ENCODE results near the gene HAUS6. TPM values are rescaled to one million over a fixed set of nuclear protein-coding genes. Genes with fewer than 3 reads are reported as not detected.

Gene HAUS6
- total and polyA plus RNA-seq, 2 donors (not counting 1 experiment from before 2014, with no cell fraction given): 4.1 to 13.5 TPM

GRCh38 chr9:19048966-19049916, 53.5 kb downstream of the HAUS6 start, which contains the start of gene RRAGA:
TSS of gene RRAGA (plus strand) at chr9:19049427. CDS start at chr9:19049660, 233 bp downstream.
- peak within 1 kb of the TSS; percentile 98 for H3K4me3 Mint-ChIP-seq
- Histone ChIP-seq H3K4me2 (replicated peaks; ENCODE audit: low read depth, low read length, poor library complexity, severe bottlenecking) (peak within 1 kb of the TSS; percentile 78), H3K9me3 (ENCODE audit: control extremely low read depth in 1 of 3, control insufficient read depth in 2 of 3, insufficient read depth in 1 of 3, low read length in 2 of 3) (peaks cover 0 to 3% (median 0%) of the 10 kb centered on the region in 3 donors), H3K4me1 (ENCODE audit: control insufficient read depth in 2 of 2, insufficient read depth in 2 of 2, low read length in 2 of 2) (peaks cover 24 to 32% of the 10 kb centered on the region in 2 donors), H3K9ac (ENCODE audit: low read length) (peak within 1 kb of the TSS; percentile 95), H3K4me3 (ENCODE audit: control extremely low read depth in 1 of 5, extremely low read depth in 1 of 5, insufficient read depth in 1 of 5, low read depth in 2 of 5, low read length in 4 of 5) (peak within 1 kb of the TSS; percentile 69 to 92 (median 78)), H3K27me3 (replicated peaks in 1 of 4; ENCODE audit: control extremely low read depth in 1 of 4, control insufficient read depth in 3 of 4, insufficient read depth in 4 of 4, low read length in 3 of 4) (no peaks in the 10 kb centered on the region), H2AFZ (ENCODE audit: insufficient read depth, low read depth, low read length, poor library complexity, severe bottlenecking) (peak within 1 kb of the TSS; percentile 96), H3K36me3 (replicated peaks in 1 of 2; ENCODE audit: control extremely low read depth in 1 of 2, control insufficient read depth in 1 of 2, extremely low read depth in 1 of 2, insufficient read depth in 2 of 2, low read length in 1 of 2) (peaks cover 0 to 7% of the 10 kb centered on the region in 2 experiments), H3K79me2 (ENCODE audit: control insufficient read depth, insufficient read depth, low read length) (peaks cover 18% of the 10 kb centered on the region), H3K27ac (ENCODE audit: low read length in 2 of 2) (peak within 1 kb of the TSS; percentile 92 to 95), H4K20me1 (ENCODE audit: control insufficient read depth, insufficient read depth, low read length, poor library complexity, severe bottlenecking) (no peaks in the 10 kb centered on the region)
- TF ChIP-seq EZH2 (IDR thresholded peaks at IDR 0.05; ENCODE audit: borderline replicate concordance, insufficient read depth, low read depth, low read length, poor library complexity, severe bottlenecking): no peak
- TF ChIP-seq, protein P1, sequence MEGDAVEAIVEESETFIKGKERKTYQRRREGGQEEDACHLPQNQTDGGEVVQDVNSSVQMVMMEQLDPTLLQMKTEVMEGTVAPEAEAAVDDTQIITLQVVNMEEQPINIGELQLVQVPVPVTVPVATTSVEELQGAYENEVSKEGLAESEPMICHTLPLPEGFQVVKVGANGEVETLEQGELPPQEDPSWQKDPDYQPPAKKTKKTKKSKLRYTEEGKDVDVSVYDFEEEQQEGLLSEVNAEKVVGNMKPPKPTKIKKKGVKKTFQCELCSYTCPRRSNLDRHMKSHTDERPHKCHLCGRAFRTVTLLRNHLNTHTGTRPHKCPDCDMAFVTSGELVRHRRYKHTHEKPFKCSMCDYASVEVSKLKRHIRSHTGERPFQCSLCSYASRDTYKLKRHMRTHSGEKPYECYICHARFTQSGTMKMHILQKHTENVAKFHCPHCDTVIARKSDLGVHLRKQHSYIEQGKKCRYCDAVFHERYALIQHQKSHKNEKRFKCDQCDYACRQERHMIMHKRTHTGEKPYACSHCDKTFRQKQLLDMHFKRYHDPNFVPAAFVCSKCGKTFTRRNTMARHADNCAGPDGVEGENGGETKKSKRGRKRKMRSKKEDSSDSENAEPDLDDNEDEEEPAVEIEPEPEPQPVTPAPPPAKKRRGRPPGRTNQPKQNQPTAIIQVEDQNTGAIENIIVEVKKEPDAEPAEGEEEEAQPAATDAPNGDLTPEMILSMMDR (IDR thresholded peaks at IDR 0.05): peak; percentile 79
- intact Hi-C loops (cut with micrococcal nuclease): loop anchor here (1.0 to 2.0 kb wide), 8 partner anchors 53 to 1636 kb away; partner anchors contain the start of genes FOCAD, HAUS6, PLIN2 and RPS6
- no peaks in the 10 kb centered on the region for H3K27me3 Mint-ChIP-seq
- POLR2A ChIA-PET: interaction anchor here (1.0 to 1.9 kb wide), 6 partner anchors 15 to 403 kb away, joined by 3 to 11 read pairs (median 6); partner anchors contain the start of genes DENND4C and RPS6
- peak; percentile 89 for ATAC-seq (ENCODE audit: low read depth)
- WGBS (ENCODE audit: insufficient coverage): under 1% methylated on average over 79 of the region's 82 CpGs
- CTCF ChIA-PET: interaction anchor here (0.6 to 4.5 kb wide), 23 partner anchors 13 to 415 kb away, joined by 3 to 31 read pairs (median 4); no protein-coding TSS in a partner anchor
- DNase-seq: peak; percentile 97
- peak within 1 kb of the TSS; percentile 99 for H3K27ac Mint-ChIP-seq
- peaks cover 2% of the 10 kb centered on the region for H3K9me3 Mint-ChIP-seq (ENCODE audit: insufficient read depth)
- H3K4me1 Mint-ChIP-seq: peaks cover 36% of the 10 kb centered on the region

Measured in B cell (primary cell).